ENCODE data around the gene NAGPA.
"Not testable (repeated sequence)": the region's sequence is repeated elsewhere in the genome, so short reads cannot be mapped to it uniquely, and the experiment has no call there.

The NAGPA gene

GRCh38 chr16:5060073-5060641 lies 26.4 kb upstream of the NAGPA start:
- no peak for DNase-seq

GRCh38 chr16:5059386-5060072 lies 25.8 kb upstream of the NAGPA start:
- DNase-seq: no peak

- DNase-seq: no peak
These were observed 24.7 kb upstream of the NAGPA start for GRCh38 chr16:5058476-5058875.

- no peak for DNase-seq
These were observed 22.6 kb upstream of the NAGPA start for GRCh38 chr16:5056352-5056751.

- no peak for DNase-seq
These were observed 21.4 kb upstream of the NAGPA start for GRCh38 chr16:5054876-5055865.

GRCh38 chr16:5046914-5047313 lies 13.2 kb upstream of the NAGPA start:
- no peak for DNase-seq

- DNase-seq: no peak
These were observed 11.9 kb upstream of the NAGPA start for GRCh38 chr16:5045499-5046115.

- not testable (repeated sequence) for DNase-seq
These were observed 10.8 kb upstream of the NAGPA start for GRCh38 chr16:5044581-5044980.

- no peak for DNase-seq
These were observed 10.3 kb upstream of the NAGPA start for GRCh38 chr16:5044011-5044540.

GRCh38 chr16:5042574-5043171 lies 8.9 kb upstream of the NAGPA start:
- DNase-seq: no peak

GRCh38 chr16:5041600-5042133 lies 7.9 kb upstream of the NAGPA start:
- DNase-seq: no peak

GRCh38 chr16:5040451-5040850 lies 6.7 kb upstream of the NAGPA start:
- no peak for DNase-seq

- no peak for DNase-seq
These were observed 2.8 kb upstream of the NAGPA start for GRCh38 chr16:5036228-5037156.

GRCh38 chr16:5035909-5036227 lies 2.1 kb upstream of the NAGPA start:
- DNase-seq: no peak

- DNase-seq: no peak
These were observed 410 bp upstream of the NAGPA start for GRCh38 chr16:5034167-5034523.

GRCh38 chr16:5032748-5033167 lies 977 bp downstream of the NAGPA start:
- DNase-seq: no peak

- no peak for DNase-seq
These were observed 2.1 kb downstream of the NAGPA start for GRCh38 chr16:5031601-5032000.

- no peak for DNase-seq
These were observed 3.4 kb downstream of the NAGPA start for GRCh38 chr16:5030251-5030870.

- DNase-seq: no peak
These were observed 4.7 kb downstream of the NAGPA start for GRCh38 chr16:5028950-5029475.

- no peak for DNase-seq
These were observed 6.0 kb downstream of the NAGPA start for GRCh38 chr16:5027575-5028235.

Data from cerebellar nuclear complex (tissue), 1 donor.